HG03439 (cell line): ENCODE data around the gene MTMR4.
"Not testable (repeated sequence)": the region's sequence is repeated elsewhere in the genome, so short reads cannot be mapped to it uniquely, and the experiment has no call there.

Experiments used
- ATAC-seq: cut with Tn5 transposase; IDR thresholded peaks from one replicate; pipeline ENCODE4 v1.9.1; 2021; ENCODE audit warnings: mild to moderate bottlenecking, moderate library complexity; ENCODE audit not compliant: unreplicated experiment

Gene MTMR4

DNA sequence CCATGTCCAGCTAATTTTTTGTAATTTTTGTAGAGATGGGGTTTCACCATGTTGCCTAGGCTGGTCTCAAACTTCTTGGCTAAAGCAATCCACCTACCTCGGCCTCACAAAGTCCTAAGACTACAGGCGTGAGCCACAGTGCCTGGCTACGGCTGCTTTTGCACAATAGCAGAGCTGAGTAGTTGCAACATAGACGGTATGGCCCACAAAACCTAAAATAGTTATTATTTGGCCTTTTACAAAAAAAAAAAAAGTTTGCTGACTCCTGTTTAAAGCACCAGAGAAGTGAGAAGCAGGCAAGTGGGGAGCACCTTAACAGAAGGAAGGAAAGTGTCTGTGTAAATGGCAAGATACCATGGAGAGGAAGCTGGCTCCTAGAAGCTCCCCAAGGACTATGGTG, 20.9 kb downstream of the MTMR4 start:
- ATAC-seq, result no peak

- ATAC-seq, result no peak
These were observed 22.0 kb downstream of the MTMR4 start for GRCh38 chr17:58492238-58493121.

DNA sequence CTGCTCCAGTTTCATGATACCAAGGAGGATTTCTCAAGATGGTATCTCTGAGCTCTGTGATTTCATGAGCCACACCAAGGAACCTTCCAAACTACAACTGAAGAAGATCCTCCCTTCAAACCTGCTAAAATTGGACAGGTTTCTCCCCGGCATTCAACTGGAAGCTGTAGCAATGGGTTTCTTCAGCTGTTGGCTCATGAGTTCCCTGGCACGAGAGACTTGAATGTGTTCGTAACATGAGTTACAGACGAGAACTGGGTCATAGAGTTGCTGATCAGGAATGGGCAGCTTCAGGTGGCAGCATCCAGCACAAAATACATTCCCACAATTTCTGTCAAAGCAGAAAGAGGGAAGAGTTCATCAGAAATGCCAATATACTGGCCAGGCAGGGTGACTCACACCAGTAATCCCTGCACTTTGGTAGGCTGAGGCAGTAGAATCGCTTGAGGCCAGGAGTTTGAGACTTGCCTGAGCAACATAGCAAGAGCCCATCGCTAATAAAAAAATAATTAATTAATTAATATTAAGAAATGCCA, 22.9 kb downstream of the MTMR4 start:
- ATAC-seq, result no peak

- no peak for ATAC-seq
These were observed 26.0 kb downstream of the MTMR4 start for GRCh38 chr17:58488428-58488890.

DNA sequence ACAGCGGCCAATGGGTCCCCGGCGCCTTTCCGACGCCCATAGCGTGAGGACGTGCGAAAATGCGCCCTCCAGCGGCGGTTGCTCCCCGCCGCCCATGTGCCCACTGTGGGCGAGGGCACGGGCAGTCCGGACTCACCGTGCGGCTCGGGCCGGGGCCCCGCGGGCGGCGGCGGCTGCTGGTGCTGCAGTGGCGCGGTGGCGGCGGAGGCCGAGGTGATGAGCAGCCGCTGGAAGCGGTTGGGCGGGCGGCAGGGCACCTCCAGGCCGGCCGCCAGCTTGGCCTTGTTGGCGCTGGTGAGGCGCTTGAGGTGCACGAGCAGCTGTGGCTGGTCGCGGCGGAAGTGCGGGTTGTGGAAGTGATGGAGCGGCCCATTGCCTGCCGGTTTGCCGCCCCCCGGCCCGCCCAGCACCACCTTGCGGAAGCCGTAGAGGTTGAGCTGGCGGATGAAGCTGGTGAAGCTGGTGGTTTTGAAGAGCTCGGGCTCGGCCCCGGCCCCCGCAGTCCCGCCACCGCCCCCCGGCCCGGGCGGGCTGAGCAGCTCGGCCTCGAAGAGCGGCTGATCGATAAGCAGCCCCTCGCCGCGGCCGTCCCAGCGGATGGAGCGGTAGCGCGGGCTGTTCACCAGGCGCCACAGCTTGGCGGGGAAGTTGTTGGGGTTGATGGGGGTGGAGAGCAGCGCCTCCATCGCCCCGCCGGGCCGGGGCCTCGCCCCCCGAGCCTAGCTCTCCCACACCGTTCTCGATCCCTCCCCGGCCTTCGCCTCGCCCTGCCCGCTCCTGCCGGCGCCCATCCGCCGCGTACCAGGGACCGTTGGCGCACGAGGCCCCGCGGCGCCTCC, 26.6 kb downstream of the MTMR4 start, which contains the start of gene HSF5:
TSS of gene HSF5 (minus strand) at position 820 of the 839 bp plus-strand sequence. CDS start at position 686, 134 bp downstream.
- no peak for ATAC-seq

DNA sequence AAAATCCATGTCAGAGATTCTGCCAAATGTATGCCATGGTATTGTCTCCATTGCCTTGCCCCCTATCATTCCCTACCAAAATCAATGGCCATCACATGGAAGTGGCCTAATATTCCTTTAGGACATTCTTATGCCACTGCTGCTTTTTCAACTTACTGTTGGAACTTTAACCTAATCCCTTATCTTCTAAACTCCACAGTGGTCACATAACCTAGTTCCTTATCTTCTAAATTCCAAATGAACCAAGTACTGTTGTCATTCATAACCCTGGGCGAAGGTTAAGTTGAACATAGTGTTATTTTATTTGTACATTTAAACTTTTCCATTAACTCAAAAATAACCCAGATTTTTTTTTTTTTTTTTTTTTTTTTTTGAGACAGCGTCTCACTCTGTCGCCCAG, 29.8 kb downstream of the MTMR4 start:
- no peak for ATAC-seq

GRCh38 chr17:58481798-58482197, 32.6 kb downstream of the MTMR4 start:
- ATAC-seq, result not testable (repeated sequence)

- ATAC-seq, result no peak
These were observed 34.3 kb downstream of the MTMR4 start for GRCh38 chr17:58480090-58480489.

DNA sequence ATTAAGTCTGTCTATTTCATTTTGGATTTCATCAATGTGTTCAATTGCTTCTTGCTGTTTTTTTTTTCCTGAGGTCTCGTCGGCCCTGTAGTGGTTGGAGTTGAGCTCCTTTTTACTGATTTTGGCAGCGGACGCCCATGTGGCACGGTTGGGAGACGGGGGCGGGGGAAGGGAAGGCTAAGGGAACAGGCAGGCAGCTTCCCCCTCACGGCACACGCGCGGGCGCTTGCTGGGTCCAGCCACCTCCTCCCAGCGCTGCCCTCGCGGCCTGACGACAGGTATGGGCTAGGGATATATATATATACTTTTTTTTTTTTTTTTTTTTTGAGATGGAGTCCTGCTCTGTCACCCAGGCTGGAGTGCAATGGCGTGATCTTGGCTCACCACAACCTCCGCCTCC, 37.6 kb downstream of the MTMR4 start:
- ATAC-seq, result no peak

DNA sequence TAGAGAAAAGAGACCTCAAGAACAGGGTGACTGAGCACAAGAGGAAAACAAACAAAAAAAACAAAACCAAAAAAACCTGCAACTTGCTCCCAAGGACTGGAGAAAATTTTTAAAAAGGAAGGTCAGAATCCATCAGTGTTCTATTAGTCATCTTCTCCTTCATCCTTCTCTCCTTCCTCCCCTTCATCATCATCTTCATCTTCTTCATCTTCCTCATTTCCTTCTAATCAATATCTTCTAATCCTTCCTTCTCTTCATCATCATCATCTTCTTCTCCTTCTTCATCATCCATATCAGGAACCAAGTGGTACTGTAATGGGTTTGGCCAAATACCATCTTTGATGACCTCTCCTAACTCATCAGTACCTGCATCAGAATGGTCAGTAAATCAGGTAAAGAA, 38.5 kb downstream of the MTMR4 start:
- ATAC-seq, result no peak

DNA sequence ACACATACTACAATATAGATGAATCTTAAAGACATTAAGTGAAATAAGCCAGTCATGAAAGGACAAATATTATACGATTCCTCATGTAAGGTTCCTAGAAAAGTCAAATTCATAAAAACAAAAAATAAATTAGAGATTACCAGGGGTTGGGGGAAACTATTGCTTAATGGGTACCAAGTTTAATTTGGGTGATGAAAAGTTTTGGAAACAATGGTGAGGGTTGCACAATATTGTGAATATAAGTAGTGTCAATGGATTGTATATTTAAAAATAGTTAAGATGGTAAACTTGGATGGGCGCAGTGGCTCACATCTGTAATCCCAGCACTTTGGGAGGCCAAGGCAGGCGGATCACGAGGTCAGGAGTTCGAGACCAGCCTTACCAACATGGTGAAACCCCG, 44.1 kb downstream of the MTMR4 start:
- ATAC-seq, result no peak

- no peak for ATAC-seq
These were observed 45.5 kb downstream of the MTMR4 start for GRCh38 chr17:58468944-58469343.

GRCh38 chr17:58455491-58455890, 58.9 kb downstream of the MTMR4 start:
- no peak for ATAC-seq

DNA sequence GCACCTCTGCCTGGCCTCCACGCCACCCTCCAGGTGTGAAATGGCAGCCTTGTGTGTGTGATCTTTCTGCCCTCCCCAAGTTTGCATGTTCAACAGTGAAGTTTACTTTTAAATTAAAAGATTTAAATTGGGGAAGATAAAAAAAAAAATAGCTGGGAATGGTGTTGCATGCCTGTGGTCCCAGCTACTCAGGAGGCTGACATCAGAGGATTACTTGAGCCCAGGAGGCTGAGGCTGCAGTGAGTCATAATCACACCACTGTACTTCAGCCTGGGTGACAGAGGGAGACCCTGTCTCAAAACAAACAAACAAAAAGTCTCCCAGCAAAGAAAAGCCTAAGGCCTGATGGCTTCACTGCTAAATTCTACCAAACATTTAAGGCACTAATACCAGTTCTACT, 61.7 kb downstream of the MTMR4 start:
- no peak for ATAC-seq

GRCh38 chr17:58447039-58447975, 67.1 kb downstream of the MTMR4 start:
- no peak for ATAC-seq

- ATAC-seq, result no peak
These were observed 68.4 kb downstream of the MTMR4 start for GRCh38 chr17:58446086-58446485.
